GM12892 (cell line): ENCODE data around the gene MB21D2.

Experiments
- POLR2A ChIP-seq: IDR thresholded peaks from 2 replicates; pipeline ENCODE4 v1.6.1; 2011; ENCODE audit warnings: low read depth, low read length, control low read depth
- POLR2AphosphoS5 ChIP-seq: IDR thresholded peaks from 2 replicates; pipeline ENCODE4 v1.6.1; 2011; ENCODE audit warnings: low read depth, low read length, control low read depth

GRCh38 chr3:192915304-192915703 lies 2.4 kb downstream of the MB21D2 start:
- 0 out of 2 replicates have a peak, but pooled peaks have one; percentile 36 for TF ChIP-seq POLR2A
- no peak for TF ChIP-seq POLR2AphosphoS5
